GM19397 (cell line): ENCODE results near the gene SLC38A3.

ENCODE experiments used
- ATAC-seq: cut with Tn5 transposase; IDR thresholded peaks from one replicate; pipeline ENCODE4 v1.9.1; 2021; ENCODE audit warnings: mild to moderate bottlenecking, moderate library complexity; ENCODE audit not compliant: unreplicated experiment

SLC38A3 gene

DNA sequence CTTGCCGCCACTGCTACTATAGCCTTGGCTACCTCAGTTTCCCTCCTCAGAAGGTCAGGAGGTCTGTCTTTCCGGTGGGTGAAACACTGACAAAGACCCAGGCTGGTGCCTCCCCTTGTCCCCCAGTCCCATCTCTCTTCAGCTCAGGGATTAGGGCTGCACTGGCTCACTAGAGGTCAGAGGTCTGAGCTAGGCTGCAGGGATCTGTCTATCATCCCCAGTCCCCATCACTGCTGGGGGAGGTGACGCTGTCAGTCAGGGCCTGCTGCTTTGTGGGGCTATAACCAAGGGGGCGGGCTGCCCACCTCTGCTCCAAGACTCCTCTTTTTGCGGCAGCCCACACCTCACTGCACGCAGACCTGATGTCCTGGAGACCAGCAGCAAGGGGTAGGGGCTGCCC is 36.3 kb upstream of the SLC38A3 start:
- ATAC-seq = no peak

GRCh38 chr3:50169232-50169832 is 35.7 kb upstream of the SLC38A3 start:
- no peak for ATAC-seq

GRCh38 chr3:50169858-50170257 is 35.2 kb upstream of the SLC38A3 start:
- no peak for ATAC-seq

- ATAC-seq = no peak
Measured at GRCh38 chr3:50170689-50171088, 34.4 kb upstream of the SLC38A3 start.

DNA sequence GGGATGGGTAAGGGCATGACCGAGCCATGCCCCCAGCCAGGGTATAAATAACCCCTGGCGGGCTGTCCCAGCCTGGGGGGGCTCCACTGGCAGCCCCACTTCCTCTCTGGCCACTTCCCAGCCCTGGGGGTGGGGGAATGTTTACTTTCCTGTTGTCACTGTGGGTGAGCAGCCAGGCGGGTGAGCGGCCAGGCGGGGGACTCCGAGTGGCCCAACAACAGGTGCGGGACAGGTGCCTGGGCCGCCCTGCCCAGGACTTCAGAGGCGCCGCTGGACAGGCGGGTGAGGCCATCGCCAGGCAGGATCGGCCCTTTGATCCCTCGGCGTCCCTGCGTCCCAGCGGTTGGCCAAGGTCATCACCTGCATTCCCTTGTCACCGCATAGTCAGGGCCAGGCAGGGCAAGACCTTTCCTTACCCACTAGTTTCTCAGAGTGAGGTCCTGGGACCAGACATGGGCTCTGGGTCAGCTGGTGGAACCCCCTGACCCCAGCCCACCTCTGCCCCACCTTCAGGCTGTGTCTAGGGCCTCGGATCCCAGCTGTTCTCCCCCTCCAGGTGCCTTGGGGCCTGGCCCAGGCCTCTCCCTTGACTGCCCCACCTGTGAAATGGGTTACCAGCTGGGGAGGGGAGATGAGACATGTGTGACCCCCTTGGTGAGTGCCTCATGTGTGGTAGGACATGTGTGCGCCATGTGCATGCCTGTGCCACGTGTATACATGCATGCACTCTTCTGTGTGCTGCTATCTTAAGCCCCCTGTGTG is 33.4 kb upstream of the SLC38A3 start:
- ATAC-seq = no peak

GRCh38 chr3:50172626-50173220 is 32.3 kb upstream of the SLC38A3 start:
- ATAC-seq = no peak

DNA sequence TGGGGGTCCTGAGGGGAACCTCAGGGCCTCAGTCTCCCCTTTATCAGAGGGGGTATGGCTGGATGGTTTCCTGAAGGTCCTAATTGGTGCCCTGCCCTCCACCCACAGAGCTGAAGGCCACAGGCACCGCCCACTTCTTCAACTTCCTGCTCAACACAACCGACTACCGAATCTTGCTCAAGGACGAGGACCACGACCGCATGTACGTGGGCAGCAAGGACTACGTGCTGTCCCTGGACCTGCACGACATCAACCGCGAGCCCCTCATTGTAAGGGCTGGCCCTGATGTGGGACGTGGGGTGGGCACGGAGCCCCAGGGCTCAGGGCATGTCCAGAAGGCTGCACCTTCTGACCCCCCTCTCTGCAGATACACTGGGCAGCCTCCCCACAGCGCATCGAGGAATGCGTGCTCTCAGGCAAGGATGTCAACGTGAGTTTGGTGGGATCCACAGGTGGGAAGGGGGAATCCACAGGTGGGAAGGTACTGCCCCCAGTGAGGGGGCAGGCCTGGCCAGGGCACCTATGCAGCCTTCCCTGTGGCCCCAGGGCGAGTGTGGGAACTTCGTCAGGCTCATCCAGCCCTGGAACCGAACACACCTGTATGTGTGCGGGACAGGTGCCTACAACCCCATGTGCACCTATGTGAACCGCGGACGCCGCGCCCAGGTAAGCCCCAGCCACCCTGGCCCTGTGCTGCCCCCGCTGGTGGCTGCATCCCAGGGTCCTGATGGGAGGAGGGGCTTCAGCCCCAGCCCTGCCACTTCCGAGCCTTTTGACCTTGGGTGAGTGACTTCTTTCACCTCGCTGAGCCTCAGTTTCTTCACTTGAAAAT is 31.2 kb upstream of the SLC38A3 start:
- no peak for ATAC-seq

DNA sequence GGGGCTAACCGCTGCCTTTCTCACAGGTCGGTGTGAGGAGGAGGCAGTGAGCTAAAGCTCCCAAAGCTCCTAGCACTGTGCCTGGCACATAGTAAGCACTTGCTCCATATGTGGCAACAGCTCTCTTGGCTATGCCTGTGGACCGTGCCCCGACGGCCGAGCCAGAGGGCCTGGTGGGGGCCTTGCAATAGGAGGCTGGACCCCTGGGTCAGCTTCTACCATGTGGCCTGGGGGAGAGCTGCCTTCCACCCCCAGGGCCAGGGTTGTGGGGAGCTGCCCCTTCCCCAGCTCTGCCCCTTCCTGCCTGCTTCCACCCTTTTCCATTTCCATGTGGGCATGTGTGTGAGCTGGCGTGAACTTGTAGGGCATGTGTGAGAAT is 30.6 kb upstream of the SLC38A3 start:
- ATAC-seq = no peak

DNA sequence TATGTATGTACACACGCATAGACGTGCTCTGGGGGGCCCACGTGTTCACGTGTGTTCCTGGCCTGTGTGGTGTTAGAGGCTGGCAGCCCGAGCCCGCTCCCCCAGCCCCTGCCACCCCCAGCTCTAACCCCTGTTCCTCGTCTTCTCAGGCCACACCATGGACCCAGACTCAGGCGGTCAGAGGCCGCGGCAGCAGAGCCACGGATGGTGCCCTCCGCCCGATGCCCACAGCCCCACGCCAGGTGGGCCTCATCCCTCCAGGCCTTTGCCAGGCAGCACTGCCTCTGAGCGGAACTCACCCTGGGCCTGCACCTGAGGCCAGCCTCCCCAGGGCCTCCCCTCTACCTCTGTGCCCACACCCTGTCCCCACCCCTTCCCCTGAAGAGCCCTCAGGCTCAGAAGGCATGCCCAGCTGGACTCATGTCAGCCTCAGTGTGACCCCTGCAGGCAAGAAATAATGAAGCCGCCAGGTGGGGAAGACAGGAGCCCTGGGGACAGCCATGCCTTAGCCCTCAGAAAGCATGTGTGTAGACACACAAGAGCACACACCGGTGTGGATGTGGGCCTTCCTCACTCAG is 30.0 kb upstream of the SLC38A3 start:
- no peak for ATAC-seq

- ATAC-seq = no peak
Measured at GRCh38 chr3:50177346-50177745, 27.7 kb upstream of the SLC38A3 start.

DNA sequence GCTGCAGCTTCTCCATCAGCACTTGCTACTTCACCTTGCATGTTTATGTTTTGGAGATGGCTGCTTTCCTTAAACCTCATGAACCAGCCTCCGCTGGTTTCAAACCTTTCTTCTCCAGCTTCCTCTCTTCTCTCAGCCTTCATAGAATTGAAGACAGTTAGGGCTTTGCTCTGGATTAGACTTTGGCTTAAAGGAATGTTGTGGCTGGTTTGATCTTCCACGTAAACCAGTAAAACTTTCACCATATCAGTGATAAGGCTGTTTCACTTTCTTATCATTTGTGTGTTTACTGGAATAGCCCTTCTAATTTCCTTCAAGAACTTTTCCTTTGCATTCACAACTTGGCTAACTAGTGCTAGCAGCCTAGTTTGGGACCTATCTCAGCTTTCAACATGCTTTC is 25.4 kb upstream of the SLC38A3 start:
- ATAC-seq = no peak

DNA sequence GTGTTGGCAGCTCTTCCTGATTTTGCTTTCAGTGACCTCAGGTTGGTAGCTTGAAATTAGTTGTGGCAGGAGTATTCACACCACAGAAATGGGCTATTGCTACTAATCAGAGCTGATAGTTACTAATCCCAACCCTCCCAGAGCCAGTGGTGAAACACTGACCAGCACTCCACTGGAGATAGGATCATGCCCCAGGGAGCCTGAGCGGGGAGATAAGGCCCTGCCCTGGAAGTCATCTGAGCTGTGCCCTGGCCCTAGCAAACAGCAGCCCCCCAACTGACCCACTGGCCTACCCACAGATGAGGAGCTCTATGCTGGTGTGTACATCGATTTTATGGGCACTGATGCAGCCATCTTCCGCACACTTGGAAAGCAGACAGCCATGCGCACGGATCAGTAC is 23.1 kb upstream of the SLC38A3 start:
- ATAC-seq = no peak

GRCh38 chr3:50182533-50183099 is 22.5 kb upstream of the SLC38A3 start:
- no peak for ATAC-seq

- no peak for ATAC-seq
Measured at GRCh38 chr3:50183755-50184154, 21.3 kb upstream of the SLC38A3 start.

GRCh38 chr3:50184242-50184978 is 20.7 kb upstream of the SLC38A3 start:
- ATAC-seq = no peak

- no peak for ATAC-seq
Measured at GRCh38 chr3:50185230-50185629, 19.8 kb upstream of the SLC38A3 start.

DNA sequence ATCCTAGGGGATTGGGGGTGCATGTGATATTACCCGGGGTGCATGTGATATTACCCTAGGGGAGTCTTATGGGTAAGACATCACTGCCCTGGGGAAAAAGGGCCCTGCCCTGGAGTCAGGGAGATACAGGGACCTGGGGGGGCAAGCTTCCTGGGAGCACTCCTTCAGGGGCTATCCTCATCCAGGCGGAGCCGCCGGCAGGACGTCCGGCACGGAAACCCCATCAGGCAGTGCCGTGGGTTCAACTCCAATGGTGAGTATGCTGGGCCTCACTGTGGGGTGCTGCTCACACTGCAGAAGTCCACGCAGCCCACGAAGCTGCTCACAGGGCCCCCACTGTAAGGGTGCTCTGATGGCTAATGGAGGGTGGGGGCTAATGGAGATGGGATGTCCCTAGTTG is 19.0 kb upstream of the SLC38A3 start:
- no peak for ATAC-seq

DNA sequence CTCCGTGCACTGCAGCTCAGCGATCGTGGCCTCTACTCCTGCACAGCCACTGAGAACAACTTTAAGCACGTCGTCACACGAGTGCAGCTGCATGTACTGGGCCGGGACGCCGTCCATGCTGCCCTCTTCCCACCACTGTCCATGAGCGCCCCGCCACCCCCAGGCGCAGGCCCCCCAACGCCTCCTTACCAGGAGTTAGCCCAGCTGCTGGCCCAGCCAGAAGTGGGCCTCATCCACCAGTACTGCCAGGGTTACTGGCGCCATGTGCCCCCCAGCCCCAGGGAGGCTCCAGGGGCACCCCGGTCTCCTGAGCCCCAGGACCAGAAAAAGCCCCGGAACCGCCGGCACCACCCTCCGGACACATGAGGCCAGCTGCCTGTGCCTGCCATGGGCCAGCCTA is 17.3 kb upstream of the SLC38A3 start:
- ATAC-seq = no peak

GRCh38 chr3:50189274-50189673 is 15.8 kb upstream of the SLC38A3 start:
- ATAC-seq = no peak

- ATAC-seq = no peak
Measured at GRCh38 chr3:50189989-50190388, 15.1 kb upstream of the SLC38A3 start.
